Stimulated activated naive CD8-positive, alpha-beta T cell treated with anti-CD3 and anti-CD28 coated beads, Interleukin-15, amount 100 ng/mL, for 72 hours (primary cell): ENCODE measurements around the gene MT1E.
"Not testable (repeated sequence)": the region's sequence is repeated elsewhere in the genome, so short reads cannot be mapped to it uniquely, and the experiment has no call there.

Experiments used
- ATAC-seq: fragments of 150-1000 bp; cut with Tn5 transposase; 2 replicates; pipeline ENCODE4 v1.10.0; 2021; ENCODE audit warnings: mild to moderate bottlenecking, moderate library complexity
- DNase-seq, 2 donors: peaks; one replicate each; pipeline ENCODE4 v3.0.0; 2021 to 2022
- H3K27ac Mint-ChIP-seq, 2 donors: one replicate each; pipeline ENCODE4 v1.8.0; 2022; ENCODE audit warnings: mild to moderate bottlenecking in 2 of 2, mixed read lengths in 2 of 2, moderate library complexity in 2 of 2
- H3K27me3 Mint-ChIP-seq: one replicate; pipeline ENCODE4 v1.8.0; 2022; ENCODE audit warnings: mixed read lengths
- H3K4me1 Mint-ChIP-seq: one replicate; pipeline ENCODE4 v1.8.0; 2022; ENCODE audit warnings: mild to moderate bottlenecking, mixed read lengths
- H3K4me3 Mint-ChIP-seq, 2 donors: one replicate each; pipeline ENCODE4 v1.8.0; 2022; ENCODE audit warnings: mild to moderate bottlenecking in 2 of 2, mixed read lengths in 2 of 2, moderate library complexity in 1 of 2
- H3K9me3 Mint-ChIP-seq, 2 donors: one replicate each; pipeline ENCODE4 v1.8.0; 2022; ENCODE audit warnings: mixed read lengths in 2 of 2

The MT1E gene

GRCh38 chr16:56667581-56668571 lies 42.3 kb downstream of the MT1E start, which contains the start of gene MT1G:
MT1G (minus strand) TSS chr16:56668065; CDS start chr16:56667993, 72 bp downstream.
- DNase-seq, result peak in 1 of 2 donors; percentile 66
- peak; percentile 75 for ATAC-seq
- H3K4me1 Mint-ChIP-seq, result peaks cover 36% of the 10 kb centered on the region
- peak within 1 kb of the TSS; percentile 71 to 78 for H3K4me3 Mint-ChIP-seq
- H3K27ac Mint-ChIP-seq, result peak within 1 kb of the TSS; percentile 74 to 81
- peaks cover 68% of the 10 kb centered on the region for H3K27me3 Mint-ChIP-seq
- H3K9me3 Mint-ChIP-seq, result no peaks in the 10 kb centered on the region

GRCh38 chr16:56669005-56669839 lies 43.6 kb downstream of the MT1E start, which contains the start of gene MT1H:
MT1H (plus strand) TSS chr16:56669814; CDS start chr16:56669885, 71 bp downstream.
- ATAC-seq, result peak; percentile 56
- peak within 1 kb of the TSS in 1 of 2 donors; percentile 57 for H3K27ac Mint-ChIP-seq
- H3K27me3 Mint-ChIP-seq, result peaks cover 68% of the 10 kb centered on the region
- peak within 1 kb of the TSS; percentile 71 to 81 for H3K4me3 Mint-ChIP-seq
- H3K9me3 Mint-ChIP-seq, result no peaks in the 10 kb centered on the region
- peak; percentile 28 to 59 for DNase-seq
- H3K4me1 Mint-ChIP-seq, result peaks cover 33% of the 10 kb centered on the region

- Mint-ChIP-seq H3K27ac (no peak overlapping the region), H3K27me3 (peaks cover 67% of the 10 kb centered on the region), H3K4me1 (peaks cover 39% of the 10 kb centered on the region), H3K4me3 (peak overlapping the region; percentile 71 to 81), H3K9me3 (no peaks in the 10 kb centered on the region)
- ATAC-seq, result no peak
- DNase-seq, result no peak
These were observed 44.4 kb downstream of the MT1E start for GRCh38 chr16:56669840-56670619.

GRCh38 chr16:56670620-56670934 lies 45.0 kb downstream of the MT1E start:
- H3K4me1 Mint-ChIP-seq, result peaks cover 44% of the 10 kb centered on the region
- H3K9me3 Mint-ChIP-seq, result no peaks in the 10 kb centered on the region
- DNase-seq (no peak), ATAC-seq (no peak)
- peaks cover 61% of the 10 kb centered on the region for H3K27me3 Mint-ChIP-seq
- H3K4me3 Mint-ChIP-seq, result peak overlapping the region; percentile 25 to 63
- no peak overlapping the region for H3K27ac Mint-ChIP-seq

GRCh38 chr16:56671691-56672090 lies 46.1 kb downstream of the MT1E start:
- Mint-ChIP-seq H3K27me3 (peaks cover 54% of the 10 kb centered on the region), H3K4me1 (peaks cover 55% of the 10 kb centered on the region)
- not testable (repeated sequence) for H3K4me3 Mint-ChIP-seq, H3K27ac Mint-ChIP-seq, ATAC-seq, DNase-seq, H3K9me3 Mint-ChIP-seq

GRCh38 chr16:56672171-56672570 lies 46.6 kb downstream of the MT1E start:
- not testable (repeated sequence) for H3K27ac Mint-ChIP-seq, H3K4me3 Mint-ChIP-seq, ATAC-seq, H3K9me3 Mint-ChIP-seq, DNase-seq
- Mint-ChIP-seq H3K4me1 (peaks cover 60% of the 10 kb centered on the region), H3K27me3 (peaks cover 49% of the 10 kb centered on the region)

GRCh38 chr16:56672761-56673536 lies 47.4 kb downstream of the MT1E start:
- Mint-ChIP-seq H3K4me3 (no peak overlapping the region), H3K27ac (no peak overlapping the region), H3K4me1 (peaks cover 53% of the 10 kb centered on the region), H3K9me3 (no peaks in the 10 kb centered on the region), H3K27me3 (peaks cover 41% of the 10 kb centered on the region)
- no peak for ATAC-seq
- no peak for DNase-seq

GRCh38 chr16:56673921-56674320 lies 48.3 kb downstream of the MT1E start:
- DNase-seq (peak; percentile 38 to 39), ATAC-seq (peak; percentile 38)
- Mint-ChIP-seq H3K27me3 (peaks cover 32% of the 10 kb centered on the region), H3K4me3 (no peak overlapping the region), H3K4me1 (peaks cover 43% of the 10 kb centered on the region), H3K9me3 (no peaks in the 10 kb centered on the region), H3K27ac (no peak overlapping the region)

- Mint-ChIP-seq H3K4me1 (peaks cover 37% of the 10 kb centered on the region), H3K27me3 (peaks cover 25% of the 10 kb centered on the region)
- not testable (repeated sequence) for H3K27ac Mint-ChIP-seq, DNase-seq, ATAC-seq, H3K9me3 Mint-ChIP-seq, H3K4me3 Mint-ChIP-seq
These were observed 49.0 kb downstream of the MT1E start for GRCh38 chr16:56674570-56674969.

GRCh38 chr16:56675685-56676210 lies 50.2 kb downstream of the MT1E start:
- peak; percentile 53 to 65 for DNase-seq
- peak; percentile 78 for ATAC-seq
- H3K27ac Mint-ChIP-seq, result peak overlapping the region; percentile 66 to 87
- H3K27me3 Mint-ChIP-seq, result peaks cover 13% of the 10 kb centered on the region
- peak overlapping the region; percentile 53 to 84 for H3K4me3 Mint-ChIP-seq
- H3K4me1 Mint-ChIP-seq, result peaks cover 30% of the 10 kb centered on the region
- H3K9me3 Mint-ChIP-seq, result no peaks in the 10 kb centered on the region
